ENCODE measurements around the gene CTNNA1.

GRCh38 chr5:138714694-138715093 is 38.5 kb upstream of the CTNNA1 start:
- TF ChIP-seq CTCF (IDR thresholded peaks at IDR 0.05) = no peak
- TF ChIP-seq POLR2A (IDR thresholded peaks at IDR 0.05) = no peak

Data from body of pancreas (tissue), 4 donors.